ENCODE results near the gene GADD45GIP1. TPM values are rescaled to one million over a fixed set of nuclear protein-coding genes. Genes with fewer than 3 reads are reported as not detected.

Gene GADD45GIP1
- total RNA-seq, 1 experiment from 2014 or later, result 20.0 TPM

GRCh38 chr19:12948612-12949362 is 8.2 kb downstream of the GADD45GIP1 start:
- no peak for TF ChIP-seq CTCF (IDR thresholded peaks at IDR 0.05; ENCODE audit: unreplicated experiment)
- BruUV-seq (replicated peaks), result no TSS peak
- no peaks in the 10 kb centered on the region for H3K27me3 Mint-ChIP-seq (ENCODE audit: unreplicated experiment)
- H3K36me3 Mint-ChIP-seq (ENCODE audit: insufficient read depth, unreplicated experiment), result peaks cover 87% of the 10 kb centered on the region
- H3K4me3 Mint-ChIP-seq (ENCODE audit: low read depth, unreplicated experiment), result no peak overlapping the region
- H3K4me1 Mint-ChIP-seq (ENCODE audit: low read depth, unreplicated experiment), result peaks cover 3% of the 10 kb centered on the region
- CTCF ChIA-PET, result no interaction called here
- intact Hi-C loops (cut with micrococcal nuclease; ENCODE audit: unreplicated experiment), result no loop called here
- no peak for DNase-seq
- H3K27ac Mint-ChIP-seq (ENCODE audit: unreplicated experiment), result no peak overlapping the region
- H3K9me3 Mint-ChIP-seq (ENCODE audit: low read depth, unreplicated experiment), result no peaks in the 10 kb centered on the region

GRCh38 chr19:12947702-12948611 is 9.1 kb downstream of the GADD45GIP1 start:
- H3K27ac Mint-ChIP-seq (ENCODE audit: unreplicated experiment), result no peak overlapping the region
- intact Hi-C loops (cut with micrococcal nuclease; ENCODE audit: unreplicated experiment), result no loop called here
- peaks cover 9% of the 10 kb centered on the region for H3K4me1 Mint-ChIP-seq (ENCODE audit: low read depth, unreplicated experiment)
- H3K9me3 Mint-ChIP-seq (ENCODE audit: low read depth, unreplicated experiment), result no peaks in the 10 kb centered on the region
- peaks cover 90% of the 10 kb centered on the region for H3K36me3 Mint-ChIP-seq (ENCODE audit: insufficient read depth, unreplicated experiment)
- no peak for DNase-seq
- no TSS peak for BruUV-seq (replicated peaks)
- no peak for TF ChIP-seq CTCF (IDR thresholded peaks at IDR 0.05; ENCODE audit: unreplicated experiment)
- no peaks in the 10 kb centered on the region for H3K27me3 Mint-ChIP-seq (ENCODE audit: unreplicated experiment)
- CTCF ChIA-PET, result no interaction called here
- H3K4me3 Mint-ChIP-seq (ENCODE audit: low read depth, unreplicated experiment), result no peak overlapping the region

- Mint-ChIP-seq H3K4me3 (ENCODE audit: low read depth, unreplicated experiment) (peak overlapping the region; percentile 79), H3K36me3 (ENCODE audit: insufficient read depth, unreplicated experiment) (peaks cover 91% of the 10 kb centered on the region), H3K4me1 (ENCODE audit: low read depth, unreplicated experiment) (peaks cover 9% of the 10 kb centered on the region), H3K9me3 (ENCODE audit: low read depth, unreplicated experiment) (no peaks in the 10 kb centered on the region), H3K27me3 (ENCODE audit: unreplicated experiment) (no peaks in the 10 kb centered on the region), H3K27ac (ENCODE audit: unreplicated experiment) (peak overlapping the region; percentile 47)
- intact Hi-C loops (cut with micrococcal nuclease; ENCODE audit: unreplicated experiment), result no loop called here
- BruUV-seq (replicated peaks), result TSS peak; percentile 25
- DNase-seq, result no peak
- CTCF ChIA-PET, result interaction anchor here (0.7 kb wide), 2 partner anchors 9 to 57 kb away, joined by 5 read pairs; no protein-coding TSS in a partner anchor
- no peak for TF ChIP-seq CTCF (IDR thresholded peaks at IDR 0.05; ENCODE audit: unreplicated experiment)
These were observed 10.1 kb downstream of the GADD45GIP1 start for GRCh38 chr19:12946731-12947496.

GRCh38 chr19:12946092-12946721 is 10.8 kb downstream of the GADD45GIP1 start:
- Mint-ChIP-seq H3K36me3 (ENCODE audit: insufficient read depth, unreplicated experiment) (peaks cover 91% of the 10 kb centered on the region), H3K4me1 (ENCODE audit: low read depth, unreplicated experiment) (peaks cover 9% of the 10 kb centered on the region), H3K27me3 (ENCODE audit: unreplicated experiment) (no peaks in the 10 kb centered on the region), H3K27ac (ENCODE audit: unreplicated experiment) (peak overlapping the region; percentile 96), H3K4me3 (ENCODE audit: low read depth, unreplicated experiment) (peak overlapping the region; percentile 79), H3K9me3 (ENCODE audit: low read depth, unreplicated experiment) (no peaks in the 10 kb centered on the region)
- TF ChIP-seq CTCF (IDR thresholded peaks at IDR 0.05; ENCODE audit: unreplicated experiment), result no peak
- intact Hi-C loops (cut with micrococcal nuclease; ENCODE audit: unreplicated experiment), result no loop called here
- DNase-seq, result peak; percentile 64
- CTCF ChIA-PET, result interaction anchor here (0.7 kb wide), 2 partner anchors 8 to 58 kb away, joined by 5 read pairs; no protein-coding TSS in a partner anchor
- BruUV-seq (replicated peaks), result no TSS peak
